PC-3 (cell line): ENCODE results near the gene SLC26A1. TPM values are rescaled to one million over a fixed set of nuclear protein-coding genes. Genes with fewer than 3 reads are reported as not detected.

ENCODE experiments used
- ATAC-seq: fragments of 200-7000 bp; cut with Tn5 transposase; 2 replicates; pipeline ENCODE4 v1.9.1; 2020; ENCODE audit warnings: mild to moderate bottlenecking, moderate library complexity
- BruUV-seq: library from RNA; stranded (reverse); fragments of 400-500 nt; replicated peaks from 2 replicates; lab custom pipeline; 2021; lab: Mats Ljungman, UMichigan
- CTCF ChIA-PET: fragments of 300-600 bp; sonication (Branson Sonifier 250); formaldehyde crosslinking; loops from one replicate; lab custom pipeline; 2022; ENCODE audit warnings: antibody characterized with exemption; lab: Charles Lee
- POLR2A ChIA-PET: fragments of 300-600 bp; sonication (Branson Sonifier 250); formaldehyde crosslinking; loops from one replicate; lab custom pipeline; 2022; ENCODE audit warnings: antibody characterized with exemption; ENCODE audit not compliant: unreplicated experiment; lab: Charles Lee
- DNase-seq: peaks from one replicate; pipeline ENCODE4 v3.0.0-alpha.2; 2015
- H2AFZ ChIP-seq: fragments of 300-600 bp; sonication (generic); 2 replicates; pipeline ENCODE4 v1.6.0; 2016; ENCODE audit warnings: antibody characterized with exemption, low read length
- H3F3A ChIP-seq: fragments of 300-600 bp; sonication (generic); one replicate; pipeline ENCODE4 v1.6.0; 2017; ENCODE audit warnings: antibody characterized with exemption, low read length, control low read depth, mild to moderate bottlenecking; ENCODE audit not compliant: unreplicated experiment
- H3K27ac ChIP-seq: fragments of 300-600 bp; sonication (generic); 2 replicates; pipeline ENCODE4 v1.5.1; 2016; ENCODE audit warnings: mild to moderate bottlenecking, low read length
- H3K27me3 ChIP-seq: fragments of 300-600 bp; sonication (generic); 2 replicates; pipeline ENCODE4 v1.6.1; 2016; ENCODE audit warnings: low read length, mixed read lengths
- H3K36me3 ChIP-seq: fragments of 300-600 bp; sonication (generic); 2 replicates; pipeline ENCODE4 v1.6.1; 2016; ENCODE audit warnings: low read depth, mixed run types, low read length, mixed read lengths
- H3K4me1 ChIP-seq: fragments of 300-600 bp; sonication (generic); 2 replicates; pipeline ENCODE4 v1.5.1; 2016; ENCODE audit warnings: low read length; ENCODE audit not compliant: insufficient read depth
- H3K4me2 ChIP-seq: fragments of 300-600 bp; sonication (generic); 2 replicates; pipeline ENCODE4 v1.6.0; 2016; ENCODE audit warnings: low read length
- H3K4me3 ChIP-seq: fragments of 300-600 bp; sonication (generic); 2 replicates; pipeline ENCODE4 v1.5.1; 2016; ENCODE audit warnings: mild to moderate bottlenecking, low read length, mixed read lengths
- H3K79me2 ChIP-seq: fragments of 300-600 bp; sonication (generic); 2 replicates; pipeline ENCODE4 v1.6.1; 2017; ENCODE audit warnings: low read length, mixed read lengths
- H3K9ac ChIP-seq: fragments of 300-600 bp; sonication (generic); 2 replicates; pipeline ENCODE4 v1.6.0; 2016; ENCODE audit warnings: mild to moderate bottlenecking, low read length
- H3K9me2 ChIP-seq: fragments of 300-600 bp; sonication (generic); replicated peaks from 2 replicates; pipeline ENCODE4 v1.6.1; 2016; ENCODE audit warnings: mixed run types, low read length, mixed read lengths
- H3K9me3 ChIP-seq: fragments of 300-600 bp; sonication (generic); 2 replicates; pipeline ENCODE4 v1.6.1; 2016; ENCODE audit warnings: low read length, mixed read lengths
- H4K20me1 ChIP-seq: fragments of 300-600 bp; sonication (generic); 2 replicates; pipeline ENCODE4 v1.6.1; 2016; ENCODE audit warnings: low read length, mixed read lengths
- CTCF ChIP-seq: fragments of 300-600 bp; sonication (generic); conservative IDR thresholded peaks from 2 replicates; pipeline ENCODE4 v1.5.1; 2017; ENCODE audit warnings: antibody characterized with exemption, low read depth, mild to moderate bottlenecking, low read length
- EZH2 ChIP-seq: fragments of 300-600 bp; sonication (generic); IDR thresholded peaks from one replicate; pipeline ENCODE4 v1.6.1; 2017; ENCODE audit warnings: antibody characterized with exemption, mild to moderate bottlenecking, low read length; ENCODE audit not compliant: unreplicated experiment
- EZH2phosphoT487 ChIP-seq: fragments of 300-600 bp; sonication (generic); IDR thresholded peaks from 2 replicates; pipeline ENCODE4 v1.6.1; 2018; ENCODE audit warnings: mild to moderate bottlenecking, antibody characterized with exemption, low read length, borderline replicate concordance
- intact Hi-C: fragments of 100-400 bp; cut with micrococcal nuclease; formaldehyde crosslinking; loops from 2 replicates; pipeline ENCODE4 v1.9.0; 2023
- total RNA-seq: library from RNA; depleted of rRNA; stranded (reverse); fragments of >200 nt; gene quantifications from 2 replicates; pipeline ENCODE4 v1.2.3, GENCODE V29; 2014

The SLC26A1 gene
- total RNA-seq, 1 experiment from 2014 or later = not detected

DNA sequence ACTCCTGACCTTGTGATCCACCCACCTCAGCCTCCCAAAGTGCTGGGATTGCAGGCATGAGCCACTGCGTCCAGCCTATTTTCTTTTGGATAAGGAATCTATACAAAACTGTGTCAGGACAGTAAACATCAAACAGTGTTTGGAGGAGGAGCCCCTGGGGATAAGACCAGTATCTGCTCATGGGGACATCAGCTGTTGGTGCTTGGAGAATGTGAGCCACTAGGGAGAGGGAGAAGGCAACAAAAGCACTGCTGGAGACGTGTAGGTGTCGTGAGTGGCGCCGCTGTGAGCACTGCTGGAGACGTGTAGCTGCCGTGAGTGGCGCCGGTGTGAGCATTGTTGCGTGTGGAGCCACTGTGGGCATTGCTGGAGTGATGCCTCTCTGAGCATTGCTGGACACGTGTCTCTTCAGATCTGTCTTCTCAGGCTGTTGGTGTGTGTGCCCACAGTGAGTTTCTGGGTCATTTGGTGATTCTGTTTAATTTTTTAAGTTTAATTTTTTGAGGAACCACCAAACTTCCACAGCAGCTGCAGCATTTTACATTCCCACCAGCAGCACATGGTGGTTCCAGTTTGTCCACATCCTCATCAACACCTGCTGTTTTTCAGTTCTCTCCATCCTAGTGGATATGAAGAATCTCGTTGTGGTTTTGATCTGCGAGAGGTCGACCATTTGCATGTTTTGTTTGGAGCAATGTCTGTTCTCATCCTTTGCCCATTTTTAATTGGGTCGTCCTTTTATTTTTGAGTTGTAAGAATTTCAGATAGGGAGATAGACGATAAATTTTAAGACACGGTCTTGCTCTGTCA is 38.8 kb downstream of the SLC26A1 start:
- Histone ChIP-seq H3K27me3 (no peaks in the 10 kb centered on the region), H3K79me2 (no peaks in the 10 kb centered on the region), H3F3A (no peaks in the 10 kb centered on the region), H3K4me3 (no peak overlapping the region), H3K4me2 (no peak overlapping the region), H3K27ac (no peak overlapping the region), H2AFZ (no peak overlapping the region), H3K4me1 (no peaks in the 10 kb centered on the region), H3K9ac (no peak overlapping the region), H3K9me2 (no peaks in the 10 kb centered on the region), H3K9me3 (no peaks in the 10 kb centered on the region), H3K36me3 (no peaks in the 10 kb centered on the region), H4K20me1 (no peaks in the 10 kb centered on the region)
- BruUV-seq = no TSS peak
- ATAC-seq (no peak), DNase-seq (no peak)
- no peak for TF ChIP-seq EZH2
- TF ChIP-seq CTCF = no peak
- TF ChIP-seq EZH2phosphoT487 = no peak
- POLR2A ChIA-PET = no interaction called here
- CTCF ChIA-PET = no interaction called here
- intact Hi-C loops = no loop called here

- Histone ChIP-seq H2AFZ (no peak overlapping the region), H3K27me3 (no peaks in the 10 kb centered on the region), H3K79me2 (no peaks in the 10 kb centered on the region), H4K20me1 (no peaks in the 10 kb centered on the region), H3K9ac (no peak overlapping the region), H3K9me2 (no peaks in the 10 kb centered on the region), H3K4me2 (no peak overlapping the region), H3K36me3 (no peaks in the 10 kb centered on the region), H3K9me3 (no peaks in the 10 kb centered on the region), H3K27ac (no peak overlapping the region), H3K4me3 (no peak overlapping the region), H3F3A (no peaks in the 10 kb centered on the region), H3K4me1 (no peaks in the 10 kb centered on the region)
- BruUV-seq = no TSS peak
- DNase-seq (no peak), ATAC-seq (no peak)
- POLR2A ChIA-PET = no interaction called here
- intact Hi-C loops = no loop called here
- TF ChIP-seq CTCF (no peak), EZH2phosphoT487 (no peak), EZH2 (no peak)
- CTCF ChIA-PET = no interaction called here
Measured at GRCh38 chr4:953574-953915, 39.7 kb downstream of the SLC26A1 start.

- Histone ChIP-seq H3K4me1 (no peaks in the 10 kb centered on the region), H4K20me1 (no peaks in the 10 kb centered on the region), H3K9me2 (no peaks in the 10 kb centered on the region), H3K27me3 (no peaks in the 10 kb centered on the region), H3K36me3 (no peaks in the 10 kb centered on the region), H3K4me3 (no peak overlapping the region), H3K9ac (no peak overlapping the region), H3F3A (no peaks in the 10 kb centered on the region), H3K4me2 (no peak overlapping the region), H3K79me2 (no peaks in the 10 kb centered on the region), H2AFZ (no peak overlapping the region), H3K9me3 (no peaks in the 10 kb centered on the region), H3K27ac (no peak overlapping the region)
- DNase-seq = no peak
- no peak for TF ChIP-seq EZH2phosphoT487
- POLR2A ChIA-PET = no interaction called here
- intact Hi-C loops = no loop called here
- ATAC-seq = no peak
- CTCF ChIA-PET = no interaction called here
- no TSS peak for BruUV-seq
Measured at GRCh38 chr4:952881-953573, 40.2 kb downstream of the SLC26A1 start.
